Stomach (tissue), 4 donors: ENCODE data around the gene HOXC4.

Experiments used
- EP300 ChIP-seq: sonication (generic); formaldehyde crosslinking; IDR thresholded peaks from one replicate; pipeline ENCODE4 v1.6.1; 2017; ENCODE audit warnings: antibody characterized with exemption
- POLR2AphosphoS5 ChIP-seq, 3 donors: sonication (generic); formaldehyde crosslinking; IDR thresholded peaks; one replicate each; pipeline ENCODE4 v1.6.1; 2016; ENCODE audit warnings: antibody characterized with exemption in 3 of 3
- TF ChIP-seq, protein P1 (sequence below), 7 experiments: fragments of 450-650 bp in 4 of 7; fragments of 200-600 bp in 3 of 7; sonication (generic) in 3 of 7; IDR thresholded peaks; one replicate each; pipeline ENCODE4 v1.5.1; 2016 to 2019; ENCODE audit warnings: antibody characterized with exemption in 7 of 7, control low read depth in 2 of 7, mild to moderate bottlenecking in 1 of 7

DNA sequence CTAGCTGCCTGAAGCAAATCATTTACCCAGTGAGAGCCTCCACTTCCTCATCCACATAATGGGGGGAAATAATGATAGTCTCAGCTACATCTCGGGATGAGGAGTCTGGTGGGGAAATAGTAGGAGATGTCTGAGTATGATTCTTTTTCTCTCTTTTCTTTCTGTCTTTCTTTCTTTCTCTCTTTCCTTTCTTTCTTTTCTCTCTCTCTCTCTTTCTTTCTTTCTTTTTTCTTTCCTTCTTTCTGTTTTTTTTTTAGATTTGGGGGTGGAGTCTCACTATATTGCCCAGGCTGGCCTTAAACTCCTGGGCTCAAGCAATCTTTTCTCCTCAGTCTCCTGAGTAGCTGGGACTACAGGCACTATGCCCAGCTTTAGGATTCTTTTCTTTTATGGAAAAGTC, 12.8 kb downstream of the HOXC4 start:
- TF ChIP-seq, protein P1, sequence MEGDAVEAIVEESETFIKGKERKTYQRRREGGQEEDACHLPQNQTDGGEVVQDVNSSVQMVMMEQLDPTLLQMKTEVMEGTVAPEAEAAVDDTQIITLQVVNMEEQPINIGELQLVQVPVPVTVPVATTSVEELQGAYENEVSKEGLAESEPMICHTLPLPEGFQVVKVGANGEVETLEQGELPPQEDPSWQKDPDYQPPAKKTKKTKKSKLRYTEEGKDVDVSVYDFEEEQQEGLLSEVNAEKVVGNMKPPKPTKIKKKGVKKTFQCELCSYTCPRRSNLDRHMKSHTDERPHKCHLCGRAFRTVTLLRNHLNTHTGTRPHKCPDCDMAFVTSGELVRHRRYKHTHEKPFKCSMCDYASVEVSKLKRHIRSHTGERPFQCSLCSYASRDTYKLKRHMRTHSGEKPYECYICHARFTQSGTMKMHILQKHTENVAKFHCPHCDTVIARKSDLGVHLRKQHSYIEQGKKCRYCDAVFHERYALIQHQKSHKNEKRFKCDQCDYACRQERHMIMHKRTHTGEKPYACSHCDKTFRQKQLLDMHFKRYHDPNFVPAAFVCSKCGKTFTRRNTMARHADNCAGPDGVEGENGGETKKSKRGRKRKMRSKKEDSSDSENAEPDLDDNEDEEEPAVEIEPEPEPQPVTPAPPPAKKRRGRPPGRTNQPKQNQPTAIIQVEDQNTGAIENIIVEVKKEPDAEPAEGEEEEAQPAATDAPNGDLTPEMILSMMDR (IDR thresholded peaks at IDR 0.05) = no peak
- TF ChIP-seq EP300 = no peak
- TF ChIP-seq POLR2AphosphoS5 (IDR thresholded peaks at IDR 0.05) = no peak
